Esophagus (tissue), 2 donors: ENCODE measurements around the gene LDLRAD4. TPM values are rescaled to one million over a fixed set of nuclear protein-coding genes. Genes with fewer than 3 reads are reported as not detected.

ENCODE experiments used
- H3K27ac ChIP-seq, 2 donors: one replicate each; pipeline ENCODE4 v1.5.1; 2013; ENCODE audit warnings: low read depth in 2 of 2, mild to moderate bottlenecking in 2 of 2, inconsistent platforms in 1 of 2, low read length in 1 of 2, moderate library complexity in 1 of 2
- H3K27me3 ChIP-seq, 2 donors: one replicate each; pipeline ENCODE4 v1.6.1; 2013; ENCODE audit warnings: low read length in 2 of 2, control low read depth in 1 of 2, mild to moderate bottlenecking in 1 of 2; ENCODE audit not compliant: insufficient read depth in 2 of 2, control insufficient read depth in 1 of 2
- H3K36me3 ChIP-seq, 2 donors: one replicate each; pipeline ENCODE4 v1.6.1; 2013; ENCODE audit warnings: low read length in 1 of 2; ENCODE audit not compliant: control insufficient read depth in 2 of 2, insufficient read depth in 2 of 2
- H3K4me1 ChIP-seq, 2 donors: one replicate each; pipeline ENCODE4 v1.6.1; 2013; ENCODE audit warnings: low read length in 1 of 2; ENCODE audit not compliant: control insufficient read depth in 2 of 2, insufficient read depth in 2 of 2
- H3K4me3 ChIP-seq, 2 donors: one replicate each; pipeline ENCODE4 v1.5.1; 2013; ENCODE audit warnings: low read length in 2 of 2, mild to moderate bottlenecking in 2 of 2, low read depth in 1 of 2, moderate library complexity in 1 of 2
- H3K9me3 ChIP-seq, 2 donors: one replicate each; pipeline ENCODE4 v1.6.1; 2013; ENCODE audit warnings: mild to moderate bottlenecking in 2 of 2, low read depth in 1 of 2, low read length in 1 of 2, moderate library complexity in 1 of 2; ENCODE audit not compliant: control insufficient read depth in 2 of 2, insufficient read depth in 1 of 2
- WGBS, 2 donors: extraction: QIAGEN DNeasy Blood & Tissue Kit; methylation state at CpG; one replicate each; pipeline ENCODE4 v1.1.7; 2013; 5-methylcytosine and 5-hydroxymethylcytosine counted together
- polyA plus RNA-seq, 2 donors: library from polyadenylated mRNA; stranded (reverse); fragments of 200-250 nt; gene quantifications; one replicate each; pipeline ENCODE4 v1.2.3, GENCODE V29; 2013
- donor health status: healthy with polysubstance abuse.
- donor health status: Bipolar disorder and iron deficiency.

The LDLRAD4 gene
- polyA plus RNA-seq, 2 donors = 0.79 to 0.99 TPM

DNA sequence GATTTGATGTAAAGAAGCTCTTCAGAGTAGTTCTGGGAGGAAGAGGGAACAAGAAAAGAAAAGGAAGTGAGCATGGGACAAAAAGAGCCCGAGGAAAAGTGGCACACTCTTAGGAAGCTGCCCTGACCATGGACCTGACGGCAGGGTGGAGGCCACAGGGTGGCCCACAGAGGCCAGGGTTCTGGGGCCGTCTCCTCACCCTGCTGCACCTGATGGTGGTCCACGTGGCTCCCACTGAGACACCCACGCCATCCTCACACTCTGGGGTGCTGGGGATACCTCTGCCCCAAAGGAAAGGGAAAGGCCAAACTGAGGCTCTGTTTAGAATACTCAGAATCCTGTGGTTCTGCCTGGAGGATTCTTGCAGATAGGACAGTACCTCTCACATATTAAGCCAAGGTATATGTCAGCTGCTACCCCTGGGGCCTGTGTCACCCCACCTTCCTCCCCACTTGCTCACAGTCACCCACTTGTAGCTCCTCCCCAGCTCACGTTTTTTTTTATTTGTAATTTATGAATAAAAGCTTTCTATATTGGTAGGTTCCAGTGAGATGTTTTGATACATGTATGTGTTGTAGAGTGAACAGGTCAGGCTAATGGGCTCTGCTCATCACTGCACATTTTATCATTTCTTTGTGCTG, 171.1 kb downstream of the LDLRAD4 start:
- H3K27ac ChIP-seq = no peak overlapping the region
- H3K4me3 ChIP-seq = no peak overlapping the region
- 73 to 83% methylated on average over 6 of the region's 6 CpGs for WGBS, 2 donors
- H3K4me1 ChIP-seq = peaks cover 3 to 6% of the 10 kb centered on the region in 2 donors
- no peaks in the 10 kb centered on the region for H3K36me3 ChIP-seq
- H3K27me3 ChIP-seq = no peaks in the 10 kb centered on the region
- H3K9me3 ChIP-seq = no peaks in the 10 kb centered on the region

- no peak overlapping the region for H3K27ac ChIP-seq
- no peaks in the 10 kb centered on the region for H3K9me3 ChIP-seq
- peaks cover 3 to 6% of the 10 kb centered on the region in 2 donors for H3K4me1 ChIP-seq
- H3K36me3 ChIP-seq = no peaks in the 10 kb centered on the region
- no peak overlapping the region for H3K4me3 ChIP-seq
- H3K27me3 ChIP-seq = no peaks in the 10 kb centered on the region
- 94 to 95% methylated on average over 12 of the region's 12 CpGs for WGBS, 2 donors
Measured at GRCh38 chr18:13390196-13390595, 171.6 kb downstream of the LDLRAD4 start.

DNA sequence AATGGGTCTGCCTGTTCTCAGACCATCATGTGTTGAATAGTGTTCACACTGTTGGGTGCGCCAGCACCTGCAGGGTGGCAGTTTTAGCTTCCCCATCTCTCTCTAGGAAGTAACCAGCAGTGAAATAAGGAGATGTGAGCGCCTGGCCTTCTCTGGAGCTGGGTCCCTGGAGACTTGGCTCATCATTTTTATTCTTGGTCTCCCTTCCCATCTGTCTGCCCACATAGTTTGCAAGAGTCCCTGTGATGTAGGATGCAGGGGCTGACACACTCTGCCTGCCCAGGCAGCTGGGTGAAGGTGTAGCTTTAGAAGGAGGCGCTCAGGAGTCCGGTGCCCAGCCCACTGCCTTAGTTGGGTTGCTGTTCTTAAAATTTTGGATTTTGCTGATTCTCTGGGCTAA, 172.2 kb downstream of the LDLRAD4 start:
- Histone ChIP-seq H3K27me3 (no peaks in the 10 kb centered on the region), H3K4me3 (no peak overlapping the region), H3K27ac (no peak overlapping the region), H3K36me3 (no peaks in the 10 kb centered on the region), H3K4me1 (peaks cover 3 to 6% of the 10 kb centered on the region in 2 donors), H3K9me3 (no peaks in the 10 kb centered on the region)
- WGBS, 2 donors = 94 to 96% methylated on average over 4 of the region's 4 CpGs

GRCh38 chr18:13392029-13392750, 173.6 kb downstream of the LDLRAD4 start:
- H3K4me3 ChIP-seq = no peak overlapping the region
- no peaks in the 10 kb centered on the region for H3K9me3 ChIP-seq
- H3K4me1 ChIP-seq = peaks cover 3 to 6% of the 10 kb centered on the region in 2 donors
- WGBS, 2 donors = 75 to 78% methylated on average over 12 of the region's 12 CpGs
- H3K27ac ChIP-seq = no peak overlapping the region
- H3K27me3 ChIP-seq = no peaks in the 10 kb centered on the region
- H3K36me3 ChIP-seq = no peaks in the 10 kb centered on the region

DNA sequence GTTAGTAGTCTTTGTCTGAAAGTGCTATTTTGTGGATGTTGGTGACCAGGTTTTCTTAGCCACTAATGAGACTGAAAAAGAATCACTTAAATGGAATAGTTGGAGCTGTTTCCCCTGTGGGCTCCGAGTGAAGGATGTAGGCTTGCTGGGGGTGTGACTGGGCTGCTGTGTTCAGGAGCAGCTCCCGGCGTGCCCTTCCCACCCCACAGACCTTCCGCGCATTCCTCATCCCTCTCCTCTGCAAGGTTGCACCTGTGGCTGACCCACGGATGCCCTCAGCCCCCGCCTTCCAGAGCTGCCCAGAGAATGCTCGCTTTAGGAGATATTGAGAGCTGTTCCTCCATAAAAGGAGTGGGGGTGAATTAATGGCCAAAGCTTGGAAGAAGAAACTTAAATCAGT, 174.3 kb downstream of the LDLRAD4 start:
- Histone ChIP-seq H3K36me3 (no peaks in the 10 kb centered on the region), H3K4me1 (peaks cover 3 to 6% of the 10 kb centered on the region in 2 donors), H3K9me3 (no peaks in the 10 kb centered on the region), H3K27ac (no peak overlapping the region), H3K27me3 (no peaks in the 10 kb centered on the region), H3K4me3 (no peak overlapping the region)
- WGBS, 2 donors = 59 to 79% methylated on average over 8 of the region's 8 CpGs

DNA sequence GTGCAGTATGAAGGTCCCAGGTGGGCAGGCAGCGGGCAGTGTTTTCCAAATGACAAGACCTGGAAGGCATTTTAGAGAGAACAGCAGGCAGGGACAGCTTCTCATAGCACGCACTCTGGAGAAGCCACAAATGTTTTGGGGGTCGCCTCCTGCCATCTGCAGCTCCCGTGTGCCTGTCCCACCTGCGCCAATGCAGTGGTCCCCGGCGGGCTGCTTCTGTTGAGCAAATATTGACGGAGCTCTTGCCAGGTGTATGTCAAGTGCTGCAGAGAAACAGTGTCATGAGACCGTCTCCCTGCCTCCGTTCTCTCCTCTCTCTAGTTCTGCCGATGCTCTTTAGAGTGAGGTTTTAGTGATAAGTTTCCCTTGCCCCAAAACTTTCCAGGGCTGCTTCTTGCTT, 174.8 kb downstream of the LDLRAD4 start:
- Histone ChIP-seq H3K4me1 (peaks cover 3 to 6% of the 10 kb centered on the region in 2 donors), H3K4me3 (no peak overlapping the region), H3K9me3 (no peaks in the 10 kb centered on the region), H3K27ac (no peak overlapping the region), H3K36me3 (no peaks in the 10 kb centered on the region), H3K27me3 (no peaks in the 10 kb centered on the region)
- WGBS, 2 donors = 70 to 75% methylated on average over 11 of the region's 11 CpGs

GRCh38 chr18:13394801-13395200, 176.2 kb downstream of the LDLRAD4 start:
- Histone ChIP-seq H3K27me3 (no peaks in the 10 kb centered on the region), H3K9me3 (no peaks in the 10 kb centered on the region), H3K4me1 (peaks cover 0 to 2% of the 10 kb centered on the region in 2 donors), H3K4me3 (no peak overlapping the region), H3K27ac (no peak overlapping the region), H3K36me3 (no peaks in the 10 kb centered on the region)
- 57 to 73% methylated on average over 3 of the region's 3 CpGs for WGBS, 2 donors

- no peak overlapping the region for H3K27ac ChIP-seq
- WGBS, 2 donors = 86 to 91% methylated on average over 8 to 22 of the region's 22 CpGs
- H3K4me3 ChIP-seq = no peak overlapping the region
- H3K9me3 ChIP-seq = no peaks in the 10 kb centered on the region
- no peaks in the 10 kb centered on the region for H3K36me3 ChIP-seq
- peaks cover 0 to 2% of the 10 kb centered on the region in 2 donors for H3K4me1 ChIP-seq
- no peaks in the 10 kb centered on the region for H3K27me3 ChIP-seq
Measured at GRCh38 chr18:13395577-13395976, 177.0 kb downstream of the LDLRAD4 start.

- Histone ChIP-seq H3K27ac (no peak overlapping the region), H3K4me3 (no peak overlapping the region), H3K36me3 (no peaks in the 10 kb centered on the region), H3K27me3 (no peaks in the 10 kb centered on the region), H3K4me1 (no peaks in the 10 kb centered on the region), H3K9me3 (no peaks in the 10 kb centered on the region)
- 73 to 77% methylated on average over 16 of the region's 16 CpGs for WGBS, 2 donors
Measured at GRCh38 chr18:13397504-13398163, 179.1 kb downstream of the LDLRAD4 start.
